Right renal pelvis (tissue), 4 donors: Measurements from ENCODE around the gene PTPRB. TPM values are rescaled to one million over a fixed set of nuclear protein-coding genes. Genes with fewer than 3 reads are reported as not detected.

Experiments used
- DNase-seq, 4 donors: peaks; one replicate each; pipeline ENCODE4 v3.0.0-alpha.2; 2013; ENCODE audit warnings: low read depth in 4 of 4, low spot score in 3 of 4, missing footprints in 1 of 4
- polyA plus RNA-seq, 4 donors: library from polyadenylated mRNA; unstranded; fragments of 120-200 nt; gene quantifications; one replicate each; pipeline ENCODE4 v1.2.1, GENCODE V29; 2013; ENCODE audit not compliant: insufficient read length in 4 of 4

PTPRB gene
- polyA plus RNA-seq, 4 donors, result 18.2 to 23.2 (median 21.4) TPM

DNA sequence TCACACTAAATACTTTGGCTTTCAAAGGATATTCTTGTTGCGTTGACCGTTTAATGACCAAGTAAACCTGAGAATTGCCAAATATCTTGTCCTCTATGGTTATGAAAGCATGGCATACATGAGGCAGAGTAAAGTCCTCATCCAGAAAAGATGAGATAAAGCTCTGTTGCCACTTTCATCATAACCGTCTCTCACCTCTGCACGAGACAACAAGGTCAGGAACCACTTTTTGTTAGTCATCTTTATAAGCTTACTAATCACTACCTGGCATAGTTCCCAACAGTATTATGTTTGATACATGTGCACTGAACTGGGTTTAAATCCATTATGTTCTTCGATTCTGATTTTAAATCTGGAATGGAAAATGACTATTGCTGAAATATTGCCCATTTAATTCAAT, 31.3 kb downstream of the PTPRB start:
- DNase-seq, result no peak

DNA sequence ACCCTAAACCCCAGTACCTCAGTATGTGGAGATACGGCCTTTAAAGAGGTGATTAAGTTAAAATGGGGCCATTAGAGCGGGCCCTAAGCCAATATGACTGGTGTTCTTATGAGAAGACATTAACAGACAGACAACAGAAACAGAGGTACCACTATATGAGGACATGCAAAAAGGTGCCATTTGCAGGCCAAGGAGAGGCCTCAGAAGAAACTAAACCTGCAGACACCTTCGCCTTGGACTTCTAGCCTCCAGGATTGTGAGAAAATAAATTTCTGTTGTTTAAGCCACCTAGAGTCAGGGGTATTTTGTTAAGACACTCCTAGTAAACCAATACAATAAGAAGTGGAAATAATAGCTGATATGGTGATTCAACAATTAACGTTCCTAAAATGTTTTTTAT, 32.6 kb downstream of the PTPRB start:
- DNase-seq, result no peak

- DNase-seq, result no peak
Observed at GRCh38 chr12:70603044-70603443, 34.2 kb downstream of the PTPRB start.

- no peak for DNase-seq
Observed at GRCh38 chr12:70598467-70599193, 38.6 kb downstream of the PTPRB start.

GRCh38 chr12:70592664-70593063, 44.6 kb downstream of the PTPRB start:
- DNase-seq, result no peak

DNA sequence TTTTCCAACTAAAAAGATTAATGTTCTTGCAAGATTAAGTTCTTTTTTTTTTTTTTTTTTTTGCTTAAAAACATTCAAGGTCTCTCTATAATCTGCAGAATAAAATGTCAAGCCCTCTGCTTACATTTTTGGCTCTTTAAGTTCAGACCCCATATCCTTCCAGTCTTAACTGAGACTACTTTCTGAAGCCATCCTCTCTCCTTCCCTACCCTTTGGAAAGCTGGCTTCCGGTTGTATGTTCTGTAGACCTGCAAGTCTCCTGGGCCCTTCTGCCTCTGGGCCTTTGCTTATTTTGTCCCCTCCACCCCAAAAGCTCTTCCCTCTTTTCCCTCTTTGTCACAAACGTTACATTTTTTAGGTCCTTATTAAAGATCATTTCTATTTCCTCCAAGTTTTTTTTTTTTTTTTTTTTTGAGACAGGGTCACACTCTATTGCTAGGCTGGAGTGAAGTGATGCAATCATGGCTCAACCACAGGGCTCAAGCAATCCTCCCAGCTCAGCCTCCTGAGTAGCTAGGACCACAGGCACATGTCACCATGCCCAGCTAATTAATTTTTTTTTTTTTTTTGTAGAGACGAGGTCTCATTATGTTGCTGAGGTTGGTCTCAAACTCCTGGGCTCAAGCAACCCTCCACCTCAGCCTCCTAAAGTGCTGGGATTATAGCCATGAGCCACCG, 46.5 kb downstream of the PTPRB start:
- DNase-seq, result no peak

DNA sequence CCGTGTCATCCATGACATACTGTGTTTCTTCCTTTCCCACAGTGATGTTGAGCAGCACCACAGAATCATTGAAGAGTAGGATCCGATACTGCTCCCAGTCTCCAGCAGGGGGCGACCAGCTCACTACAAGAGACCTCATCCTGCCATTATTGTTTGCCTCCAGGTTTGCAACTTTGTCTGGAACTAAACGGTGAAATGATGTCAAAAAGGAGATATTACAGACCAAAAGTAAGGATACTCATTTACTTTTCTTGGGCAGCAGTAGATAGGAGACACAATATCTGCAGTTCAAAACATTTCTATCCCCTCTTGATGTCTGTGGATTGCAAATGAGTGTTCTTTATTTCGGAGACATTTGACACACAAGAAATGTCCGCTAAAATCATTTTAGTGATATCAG, 47.2 kb downstream of the PTPRB start:
- DNase-seq, result peak in 1 of 4 donors; percentile 57

DNA sequence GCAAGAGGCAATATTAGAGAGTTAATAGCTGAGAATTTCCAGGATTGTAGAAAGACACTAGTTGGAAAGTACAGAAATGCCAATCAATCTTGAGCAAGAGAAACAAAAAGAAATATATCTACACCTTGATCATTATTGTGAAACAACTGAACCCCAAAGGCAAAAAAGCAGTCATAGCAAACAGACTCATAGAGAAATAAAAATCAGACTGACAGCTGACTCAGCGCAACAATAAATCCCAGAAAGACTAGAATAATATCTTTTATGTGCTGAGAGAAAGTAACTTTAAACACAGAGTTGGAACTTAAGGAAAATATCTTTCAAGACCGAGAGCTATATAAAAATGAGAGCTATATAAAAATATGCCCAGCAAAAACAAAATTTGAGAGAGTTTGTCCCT, 52.9 kb downstream of the PTPRB start:
- no peak for DNase-seq

- DNase-seq, result no peak
Observed at GRCh38 chr12:70583251-70583650, 54.0 kb downstream of the PTPRB start.

DNA sequence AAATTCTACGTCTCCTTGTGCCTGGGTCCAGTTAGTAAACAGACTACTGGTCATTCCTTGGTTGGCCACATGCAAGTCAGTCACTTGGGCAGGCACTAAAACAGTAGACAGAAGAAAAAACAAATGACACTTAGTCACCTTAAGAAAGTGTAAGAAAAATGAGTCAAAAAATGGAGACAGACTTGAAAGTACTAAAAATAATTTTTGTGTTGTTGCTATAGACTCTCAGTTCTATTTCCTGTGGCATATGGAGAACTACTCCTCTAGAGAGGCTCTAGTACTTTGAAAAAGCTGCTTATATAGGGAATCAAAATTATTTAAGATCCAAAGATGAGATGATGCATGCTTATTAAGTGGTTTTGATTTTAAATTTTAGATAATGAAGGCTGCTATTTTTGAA, 56.0 kb downstream of the PTPRB start:
- no peak for DNase-seq

DNA sequence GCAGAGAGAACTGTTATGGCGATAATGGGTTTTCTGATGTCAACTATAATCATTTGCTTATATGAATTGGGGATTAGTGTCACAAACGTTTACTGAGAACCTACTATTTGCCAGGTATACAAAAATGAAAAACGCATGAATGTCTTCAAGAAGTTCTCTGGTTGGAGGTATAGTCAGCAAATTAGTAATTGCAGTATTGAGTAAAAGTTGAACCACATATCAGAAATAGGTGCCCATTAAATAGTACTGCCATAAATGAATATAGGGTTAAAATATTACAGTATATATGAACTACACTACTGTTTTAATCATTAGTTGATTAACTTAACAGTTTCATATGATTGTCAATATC, 60.0 kb downstream of the PTPRB start:
- no peak for DNase-seq

DNA sequence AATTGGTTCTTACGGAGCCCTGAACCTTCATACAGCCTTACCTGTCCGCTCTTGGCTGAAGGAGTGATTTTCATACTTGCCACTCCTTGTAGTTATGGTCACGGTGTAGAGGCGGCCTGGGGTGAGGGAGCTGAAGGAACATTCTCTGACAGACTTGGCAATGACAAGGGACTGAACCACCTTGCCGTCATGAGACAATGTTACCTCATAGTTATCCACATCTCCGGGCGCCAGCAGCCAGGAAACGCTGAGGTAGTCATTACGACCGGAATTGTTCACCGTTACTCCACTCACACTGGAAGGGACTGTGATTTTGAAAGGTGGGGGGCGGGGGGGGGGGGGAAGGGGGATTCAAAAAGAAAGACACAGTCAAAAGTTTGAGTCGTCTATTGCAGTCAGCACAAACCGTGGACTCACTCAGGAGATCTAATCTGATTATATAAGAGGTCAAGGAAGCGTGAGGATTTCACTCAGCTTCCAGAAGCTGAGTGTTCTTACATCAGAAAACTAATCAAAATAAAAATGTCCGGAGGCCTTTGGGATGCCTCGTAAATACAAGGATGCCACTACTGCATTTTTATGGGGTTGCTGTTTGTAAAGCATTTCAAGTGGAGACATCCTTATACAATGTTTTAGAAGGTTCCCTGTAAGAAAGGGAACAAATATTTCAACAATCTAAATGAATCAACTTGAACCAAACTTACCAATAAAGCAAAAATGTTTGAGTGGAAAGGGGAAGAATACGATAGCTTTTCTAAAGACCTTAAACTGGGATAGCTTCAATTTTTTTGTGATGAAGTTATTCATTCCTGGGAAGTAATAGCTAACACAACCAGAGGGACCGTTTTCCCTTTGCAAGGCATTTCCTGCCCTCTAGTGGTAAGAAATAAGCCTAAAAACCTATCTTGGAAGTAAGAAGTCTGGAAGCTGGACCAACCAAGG, 60.6 kb downstream of the PTPRB start:
- DNase-seq, result peak; percentile 53 to 70 (median 56)

- DNase-seq, result no peak
Observed at GRCh38 chr12:70571705-70572268, 65.4 kb downstream of the PTPRB start.

- no peak for DNase-seq
Observed at GRCh38 chr12:70571029-70571428, 66.2 kb downstream of the PTPRB start.

DNA sequence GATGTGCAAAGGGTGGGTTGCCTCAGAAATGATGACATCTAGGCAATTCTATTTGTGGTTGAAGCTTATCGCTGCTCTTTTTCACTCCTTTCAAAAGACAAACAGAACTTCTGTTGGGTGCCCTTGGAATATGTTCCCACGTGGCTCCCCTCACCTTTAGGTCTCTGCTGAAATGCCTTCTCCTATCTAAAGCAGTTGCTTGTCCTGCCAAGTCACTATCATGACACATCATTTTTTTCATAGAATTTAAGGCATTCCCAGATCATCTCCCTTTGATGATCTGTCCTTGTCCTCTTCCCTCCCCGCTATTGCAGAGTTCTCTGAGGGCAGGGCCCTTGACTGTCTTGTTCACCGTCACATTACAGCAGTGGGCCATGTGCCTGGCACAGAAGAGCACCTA, 75.7 kb downstream of the PTPRB start:
- no peak for DNase-seq

DNA sequence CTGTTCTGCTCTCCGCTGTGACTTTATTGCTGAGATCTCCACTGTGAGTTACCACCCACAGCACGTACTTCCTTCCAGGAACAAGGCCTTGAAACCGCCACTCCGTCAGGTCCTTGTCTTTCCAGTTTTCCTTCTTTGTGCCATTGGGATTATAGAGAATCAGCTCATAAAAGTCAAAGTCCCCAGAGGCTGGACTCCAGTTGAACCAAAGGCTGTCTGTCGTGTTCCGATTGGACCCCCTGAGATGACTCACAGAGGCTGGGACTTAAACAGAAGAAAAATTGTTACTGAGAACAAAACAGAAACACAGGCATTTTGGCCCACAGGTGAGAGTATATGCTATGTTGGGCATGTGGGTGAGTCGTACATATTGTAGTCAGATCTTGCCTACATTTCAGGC, 76.6 kb downstream of the PTPRB start:
- DNase-seq, result no peak

GRCh38 chr12:70559390-70559789, 77.8 kb downstream of the PTPRB start:
- DNase-seq, result no peak

DNA sequence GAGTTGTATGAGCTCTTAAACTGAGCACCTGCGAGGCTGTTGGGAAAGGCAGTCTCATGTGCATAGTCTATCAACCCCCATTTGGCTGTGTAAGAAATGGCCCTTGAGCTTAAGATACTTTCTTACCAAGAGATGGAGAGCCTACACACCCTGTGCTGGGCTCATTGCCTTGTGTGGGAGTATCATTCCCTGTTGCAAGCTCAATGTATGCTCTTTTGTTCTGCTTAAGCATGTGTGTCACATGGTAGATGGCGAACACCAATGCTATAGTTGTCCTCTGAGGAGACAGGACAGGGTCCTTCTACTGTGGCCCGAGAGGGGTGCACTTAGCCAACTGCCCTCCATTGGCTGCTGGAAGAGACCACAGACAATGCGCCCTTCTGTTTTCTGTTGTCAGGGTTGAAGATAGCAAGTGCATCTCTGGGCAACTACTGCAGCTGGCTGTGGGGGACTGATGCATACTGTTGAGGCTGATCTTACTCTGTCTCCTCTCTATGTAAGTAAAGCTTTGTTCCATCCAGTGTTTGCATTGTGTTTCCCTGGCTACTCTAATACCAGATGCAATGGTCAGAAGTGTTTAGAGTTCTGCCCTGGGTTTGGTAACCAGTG, 79.5 kb downstream of the PTPRB start:
- DNase-seq, result no peak

GRCh38 chr12:70556179-70556869, 80.9 kb downstream of the PTPRB start:
- no peak for DNase-seq

DNA sequence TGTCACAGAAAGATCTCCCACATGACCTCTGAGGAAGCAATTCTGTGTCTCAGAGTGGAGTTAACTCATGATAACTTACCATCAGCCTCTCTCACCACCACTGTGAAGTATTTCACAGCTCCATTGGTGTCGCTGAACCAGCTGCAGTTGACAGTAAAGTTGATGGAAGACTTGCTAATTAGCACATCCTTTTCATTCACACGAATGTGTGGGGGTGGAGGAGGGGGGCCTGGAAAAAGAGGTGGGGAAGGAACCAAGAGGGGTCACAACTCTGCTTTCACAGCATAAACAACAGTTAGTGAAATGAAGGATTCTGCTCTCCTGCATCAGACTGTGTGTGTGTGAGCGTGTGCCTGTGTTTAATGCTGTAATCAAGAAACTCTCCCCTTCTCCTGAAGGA, 82.1 kb downstream of the PTPRB start:
- no peak for DNase-seq
